ENCODE data around the gene RADX.

DNA sequence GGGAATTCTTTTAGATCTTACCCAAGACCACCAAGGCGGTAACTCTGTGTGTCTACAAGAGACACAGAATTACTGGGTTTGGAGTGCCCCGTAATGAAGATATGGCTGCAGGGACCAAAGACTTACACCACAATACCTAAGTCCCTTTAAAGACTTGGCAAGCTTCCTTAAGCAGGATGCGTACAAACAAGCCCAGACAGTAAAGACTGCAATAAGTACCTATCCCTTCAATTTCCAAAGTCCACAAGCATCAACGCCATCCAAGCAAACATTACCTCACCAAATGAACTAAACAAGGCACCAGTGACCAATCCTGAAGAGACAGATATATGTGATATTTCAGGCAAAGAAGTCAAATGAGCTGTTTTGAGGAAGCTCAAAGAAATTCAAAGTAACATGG lies 72.4 kb downstream of the RADX start:
- TF ChIP-seq, protein P1, sequence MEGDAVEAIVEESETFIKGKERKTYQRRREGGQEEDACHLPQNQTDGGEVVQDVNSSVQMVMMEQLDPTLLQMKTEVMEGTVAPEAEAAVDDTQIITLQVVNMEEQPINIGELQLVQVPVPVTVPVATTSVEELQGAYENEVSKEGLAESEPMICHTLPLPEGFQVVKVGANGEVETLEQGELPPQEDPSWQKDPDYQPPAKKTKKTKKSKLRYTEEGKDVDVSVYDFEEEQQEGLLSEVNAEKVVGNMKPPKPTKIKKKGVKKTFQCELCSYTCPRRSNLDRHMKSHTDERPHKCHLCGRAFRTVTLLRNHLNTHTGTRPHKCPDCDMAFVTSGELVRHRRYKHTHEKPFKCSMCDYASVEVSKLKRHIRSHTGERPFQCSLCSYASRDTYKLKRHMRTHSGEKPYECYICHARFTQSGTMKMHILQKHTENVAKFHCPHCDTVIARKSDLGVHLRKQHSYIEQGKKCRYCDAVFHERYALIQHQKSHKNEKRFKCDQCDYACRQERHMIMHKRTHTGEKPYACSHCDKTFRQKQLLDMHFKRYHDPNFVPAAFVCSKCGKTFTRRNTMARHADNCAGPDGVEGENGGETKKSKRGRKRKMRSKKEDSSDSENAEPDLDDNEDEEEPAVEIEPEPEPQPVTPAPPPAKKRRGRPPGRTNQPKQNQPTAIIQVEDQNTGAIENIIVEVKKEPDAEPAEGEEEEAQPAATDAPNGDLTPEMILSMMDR (tag by site-specific recombination; IDR thresholded peaks at IDR 0.05): no peak
- no peak for TF ChIP-seq ZBTB7A (tag by site-specific recombination; IDR thresholded peaks at IDR 0.05; ENCODE audit: low read depth)
- no peak for TF ChIP-seq ZBTB44 (tag by site-specific recombination; IDR thresholded peaks at IDR 0.05)
- TF ChIP-seq ZNF626 (tag by site-specific recombination; IDR thresholded peaks at IDR 0.05): no peak
